ENCODE data around the gene CAD. TPM values are rescaled to one million over a fixed set of nuclear protein-coding genes. Genes with fewer than 3 reads are reported as not detected.

CAD gene
- total and polyA plus RNA-seq, 4 donors: 6.3 to 23.2 (median 13.5) TPM

GRCh38 chr2:27240406-27240805 is 23.2 kb downstream of the CAD start:
- Histone ChIP-seq H3K9me3 (ENCODE audit: control insufficient read depth in 4 of 4, low read length in 3 of 4) (no peaks in the 10 kb centered on the region), H3K4me1 (ENCODE audit: control insufficient read depth in 4 of 4, insufficient read depth in 4 of 4, low read length in 3 of 4) (no peaks in the 10 kb centered on the region), H3K36me3 (ENCODE audit: control insufficient read depth in 4 of 4, insufficient read depth in 3 of 4, low read depth in 1 of 4, low read length in 3 of 4) (peaks cover 30 to 88% (median 71%) of the 10 kb centered on the region in 4 donors), H3K27me3 (ENCODE audit: control insufficient read depth in 4 of 4, insufficient read depth in 4 of 4, low read length in 3 of 4) (no peaks in the 10 kb centered on the region), H3K27ac (ENCODE audit: low read depth in 1 of 2, low read length in 2 of 2) (no peak overlapping the region), H3K4me3 (ENCODE audit: low read depth in 1 of 3, low read length in 3 of 3) (no peak overlapping the region), H3K9ac (ENCODE audit: low read depth in 1 of 2, low read length in 2 of 2) (no peak overlapping the region)
- 96% methylated on average over 9 of the region's 9 CpGs for WGBS
- TF ChIP-seq HNF4G (IDR thresholded peaks at IDR 0.05): no peak
- no peak for TF ChIP-seq SP1 (IDR thresholded peaks at IDR 0.05)
- TF ChIP-seq ATF3 (IDR thresholded peaks at IDR 0.05): no peak
- DNase-seq (ENCODE audit: low spot score): no peak

DNA sequence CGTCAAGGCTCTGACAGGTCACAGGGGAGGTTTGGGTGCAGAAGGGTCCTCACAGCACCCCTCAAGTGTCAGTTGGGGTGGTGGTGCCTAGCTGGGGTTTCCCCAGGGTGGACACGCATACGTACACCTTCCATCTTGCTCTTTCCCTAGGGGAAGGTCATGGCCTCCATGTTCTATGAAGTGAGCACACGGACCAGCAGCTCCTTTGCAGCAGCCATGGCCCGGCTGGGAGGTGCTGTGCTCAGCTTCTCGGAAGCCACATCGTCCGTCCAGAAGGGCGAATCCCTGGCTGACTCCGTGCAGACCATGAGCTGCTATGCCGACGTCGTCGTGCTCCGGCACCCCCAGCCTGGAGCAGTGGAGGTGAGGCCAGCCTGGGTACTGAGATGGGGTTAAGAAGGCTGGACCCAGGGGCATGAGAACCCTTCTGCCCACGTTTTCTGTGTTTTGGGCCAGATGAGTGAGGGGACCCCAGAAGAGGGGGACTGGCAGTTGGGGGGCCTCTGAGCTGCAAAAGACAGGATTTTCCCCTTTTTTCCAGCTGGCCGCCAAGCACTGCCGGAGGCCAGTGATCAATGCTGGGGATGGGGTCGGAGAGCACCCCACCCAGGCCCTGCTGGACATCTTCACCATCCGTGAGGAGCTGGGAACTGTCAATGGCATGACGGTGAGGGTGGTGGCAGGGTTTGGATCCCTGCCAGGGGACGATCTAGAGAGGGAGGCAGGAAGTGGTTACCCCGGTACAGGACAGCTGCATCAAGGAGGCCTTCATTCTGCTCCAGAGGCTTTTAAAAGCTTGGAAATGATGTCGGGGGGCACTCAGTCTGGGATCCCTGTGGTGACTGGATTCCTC is 24.8 kb downstream of the CAD start:
- no peak for DNase-seq (ENCODE audit: low spot score)
- TF ChIP-seq RXRA (IDR thresholded peaks at IDR 0.05) (no peak), ATF3 (IDR thresholded peaks at IDR 0.05) (no peak), TAF1 (conservative IDR thresholded peaks at IDR 0.05) (no peak), REST (IDR thresholded peaks at IDR 0.05) (no peak), EGR1 (IDR thresholded peaks at IDR 0.05; ENCODE audit: low read depth in 2 of 2) (no peak)
- 90% methylated on average over 24 of the region's 24 CpGs for WGBS
- Histone ChIP-seq H3K4me1 (ENCODE audit: control insufficient read depth in 4 of 4, insufficient read depth in 4 of 4, low read length in 3 of 4) (no peaks in the 10 kb centered on the region), H3K4me3 (ENCODE audit: low read depth in 1 of 3, low read length in 3 of 3) (no peak overlapping the region), H3K27me3 (ENCODE audit: control insufficient read depth in 4 of 4, insufficient read depth in 4 of 4, low read length in 3 of 4) (no peaks in the 10 kb centered on the region), H3K9me3 (ENCODE audit: control insufficient read depth in 4 of 4, low read length in 3 of 4) (no peaks in the 10 kb centered on the region), H3K36me3 (ENCODE audit: control insufficient read depth in 4 of 4, insufficient read depth in 3 of 4, low read depth in 1 of 4, low read length in 3 of 4) (peaks cover 30 to 73% (median 57%) of the 10 kb centered on the region in 4 donors), H3K27ac (ENCODE audit: low read depth in 1 of 2, low read length in 2 of 2) (no peak overlapping the region), H3K9ac (ENCODE audit: low read depth in 1 of 2, low read length in 2 of 2) (no peak overlapping the region)

- Histone ChIP-seq H3K4me3 (ENCODE audit: low read depth in 1 of 3, low read length in 3 of 3) (no peak overlapping the region), H3K36me3 (ENCODE audit: control insufficient read depth in 4 of 4, insufficient read depth in 3 of 4, low read depth in 1 of 4, low read length in 3 of 4) (peaks cover 27 to 67% (median 55%) of the 10 kb centered on the region in 4 donors), H3K27me3 (ENCODE audit: control insufficient read depth in 4 of 4, insufficient read depth in 4 of 4, low read length in 3 of 4) (no peaks in the 10 kb centered on the region), H3K9me3 (ENCODE audit: control insufficient read depth in 4 of 4, low read length in 3 of 4) (no peaks in the 10 kb centered on the region), H3K9ac (ENCODE audit: low read depth in 1 of 2, low read length in 2 of 2) (no peak overlapping the region), H3K4me1 (ENCODE audit: control insufficient read depth in 4 of 4, insufficient read depth in 4 of 4, low read length in 3 of 4) (no peaks in the 10 kb centered on the region), H3K27ac (ENCODE audit: low read depth in 1 of 2, low read length in 2 of 2) (no peak overlapping the region)
- DNase-seq (ENCODE audit: low spot score): no peak
- no peak for TF ChIP-seq RAD21 (IDR thresholded peaks at IDR 0.05)
- TF ChIP-seq, protein P1, sequence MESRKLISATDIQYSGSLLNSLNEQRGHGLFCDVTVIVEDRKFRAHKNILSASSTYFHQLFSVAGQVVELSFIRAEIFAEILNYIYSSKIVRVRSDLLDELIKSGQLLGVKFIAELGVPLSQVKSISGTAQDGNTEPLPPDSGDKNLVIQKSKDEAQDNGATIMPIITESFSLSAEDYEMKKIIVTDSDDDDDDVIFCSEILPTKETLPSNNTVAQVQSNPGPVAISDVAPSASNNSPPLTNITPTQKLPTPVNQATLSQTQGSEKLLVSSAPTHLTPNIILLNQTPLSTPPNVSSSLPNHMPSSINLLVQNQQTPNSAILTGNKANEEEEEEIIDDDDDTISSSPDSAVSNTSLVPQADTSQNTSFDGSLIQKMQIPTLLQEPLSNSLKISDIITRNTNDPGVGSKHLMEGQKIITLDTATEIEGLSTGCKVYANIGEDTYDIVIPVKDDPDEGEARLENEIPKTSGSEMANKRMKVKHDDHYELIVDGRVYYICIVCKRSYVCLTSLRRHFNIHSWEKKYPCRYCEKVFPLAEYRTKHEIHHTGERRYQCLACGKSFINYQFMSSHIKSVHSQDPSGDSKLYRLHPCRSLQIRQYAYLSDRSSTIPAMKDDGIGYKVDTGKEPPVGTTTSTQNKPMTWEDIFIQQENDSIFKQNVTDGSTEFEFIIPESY (IDR thresholded peaks at IDR 0.05): no peak
- no peak for TF ChIP-seq CTCF (IDR thresholded peaks at IDR 0.05; ENCODE audit: low read depth, low read length, missing input control)
- no peak for TF ChIP-seq YY1 (IDR thresholded peaks at IDR 0.05)
- TF ChIP-seq HNF4G (IDR thresholded peaks at IDR 0.05): no peak
- TF ChIP-seq HNF4A (conservative IDR thresholded peaks at IDR 0.05): no peak
- TF ChIP-seq MAX (IDR thresholded peaks at IDR 0.05): no peak
- no peak for TF ChIP-seq JUND (IDR thresholded peaks at IDR 0.05)
- TF ChIP-seq NR2F2 (IDR thresholded peaks at IDR 0.05): no peak
- TF ChIP-seq EGR1 (IDR thresholded peaks at IDR 0.05; ENCODE audit: low read depth in 2 of 2): no peak
- TF ChIP-seq RXRA (IDR thresholded peaks at IDR 0.05): no peak
- no peak for TF ChIP-seq FOXA1 (IDR thresholded peaks at IDR 0.05)
- no peak for TF ChIP-seq GABPA (IDR thresholded peaks at IDR 0.05 in 1 of 2, conservative IDR thresholded peaks at IDR 0.05 in 1 of 2)
- TF ChIP-seq FOXA2 (IDR thresholded peaks at IDR 0.05): no peak
- TF ChIP-seq SP1 (IDR thresholded peaks at IDR 0.05): no peak
- no peak for TF ChIP-seq TAF1 (conservative IDR thresholded peaks at IDR 0.05)
- WGBS: 98% methylated on average over 16 of the region's 16 CpGs
Observed at GRCh38 chr2:27242614-27242951, 25.4 kb downstream of the CAD start.

Measured in liver (tissue), 9 donors.